UCSD-AML1 (cell line): ENCODE measurements around the gene LTA4H.

Experiments used
- DNase-seq: peaks from one replicate; lab custom pipeline; 2025; ENCODE audit not compliant: unreplicated experiment; lab: John Stamatoyannopoulos, UW

The LTA4H gene

DNA sequence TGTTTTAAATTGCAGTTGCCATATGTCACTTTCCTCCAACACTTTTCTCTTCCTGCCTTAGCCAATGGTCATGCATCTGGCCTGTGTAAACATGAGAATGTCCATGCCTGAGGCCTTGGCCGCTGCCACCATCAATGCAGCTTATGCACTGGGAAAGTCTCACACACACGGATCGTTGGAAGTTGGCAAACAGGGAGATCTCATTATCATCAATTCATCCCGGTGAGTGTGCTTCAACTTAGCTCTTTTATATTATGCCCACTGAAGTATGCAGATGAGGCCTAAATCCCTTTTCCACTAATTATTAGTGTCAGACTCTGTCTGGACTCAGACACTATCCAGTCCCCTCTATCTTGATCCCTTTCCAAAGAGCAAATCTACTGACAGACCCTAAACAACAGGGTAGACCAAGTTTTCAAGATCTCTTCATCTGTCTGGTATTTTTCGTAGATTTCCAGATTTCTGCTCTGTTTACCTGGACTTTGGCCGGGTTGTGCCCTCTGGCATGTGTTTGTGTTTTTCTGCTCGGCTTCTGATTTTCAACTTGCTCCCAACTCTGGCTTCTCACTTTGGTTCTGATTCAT is 69.0 kb downstream of the LTA4H start:
- DNase-seq: no peak

DNA sequence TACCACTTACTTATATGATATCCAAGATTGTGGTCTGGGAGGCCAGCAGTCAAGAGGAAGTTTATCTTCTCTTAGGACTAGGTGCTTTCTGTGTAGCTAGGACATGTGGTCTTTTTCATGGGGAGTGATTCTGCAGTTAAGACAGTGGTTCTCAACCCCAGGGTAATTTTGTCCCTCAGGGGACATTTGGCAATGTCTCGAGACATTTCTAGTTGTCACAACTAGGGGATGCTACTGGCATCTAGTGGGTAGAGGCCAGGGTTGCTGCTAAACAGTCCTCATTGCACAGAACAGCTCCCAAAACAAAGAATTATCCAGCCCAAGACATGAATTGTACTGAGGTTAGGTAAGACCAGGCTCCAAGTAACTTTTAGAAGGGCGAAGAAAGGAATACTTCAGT is 72.3 kb downstream of the LTA4H start:
- DNase-seq: no peak

DNA sequence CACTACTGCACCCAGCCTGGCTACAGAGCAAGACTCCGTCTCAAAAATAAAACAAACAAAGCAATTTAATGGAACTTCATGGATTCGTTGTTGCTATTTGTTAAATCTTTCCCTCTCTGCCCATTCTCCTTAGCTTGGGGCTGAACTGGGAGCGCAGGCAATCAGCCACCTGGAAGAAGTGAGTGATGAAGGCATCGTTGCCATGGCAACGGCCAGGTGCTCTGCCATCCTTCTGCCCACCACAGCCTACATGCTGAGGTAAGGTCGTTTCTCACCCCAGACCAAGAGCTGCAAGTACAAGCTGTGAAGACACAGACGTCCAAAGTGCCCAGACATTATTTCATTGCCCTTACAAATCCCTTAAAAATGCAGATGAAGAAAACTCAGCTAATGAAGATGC is 73.2 kb downstream of the LTA4H start:
- no peak for DNase-seq

DNA sequence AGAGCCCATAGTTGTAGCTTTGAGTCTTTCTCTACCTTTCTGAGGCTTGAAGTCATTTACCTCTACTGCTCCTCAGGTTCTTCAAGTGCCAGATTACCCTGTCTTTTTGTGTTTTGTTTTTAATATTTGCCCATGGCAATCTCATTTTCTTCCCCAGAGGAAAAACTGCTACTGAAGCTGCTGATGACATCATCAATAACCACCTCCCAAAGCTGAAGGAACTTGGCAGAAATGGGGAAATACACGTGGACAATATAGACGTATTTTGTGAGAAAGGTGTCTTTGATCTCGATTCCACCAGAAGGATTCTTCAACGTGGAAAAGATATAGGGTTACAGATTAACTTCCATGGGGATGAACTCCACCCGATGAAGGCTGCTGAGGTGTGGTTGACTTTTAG is 75.1 kb downstream of the LTA4H start:
- DNase-seq: no peak

DNA sequence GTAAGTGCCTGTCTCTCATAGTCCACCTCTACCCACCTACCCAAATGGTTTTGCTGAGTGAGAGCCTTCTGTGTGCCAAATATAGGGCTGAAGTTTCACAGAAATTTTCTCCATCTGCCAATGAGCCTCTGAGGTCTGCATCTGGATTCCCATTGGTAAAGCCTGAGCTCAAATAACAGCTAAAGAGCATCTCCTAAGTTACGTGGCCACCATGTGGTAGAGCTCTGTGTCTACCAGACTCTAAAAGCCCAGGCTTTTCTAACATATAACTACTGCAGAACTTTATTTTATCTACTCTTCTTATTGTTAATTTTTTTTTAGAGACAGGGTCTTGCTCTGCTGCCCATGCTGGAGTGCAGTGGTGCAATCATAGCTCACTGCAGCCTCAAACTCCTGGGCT is 76.3 kb downstream of the LTA4H start:
- DNase-seq: no peak

DNA sequence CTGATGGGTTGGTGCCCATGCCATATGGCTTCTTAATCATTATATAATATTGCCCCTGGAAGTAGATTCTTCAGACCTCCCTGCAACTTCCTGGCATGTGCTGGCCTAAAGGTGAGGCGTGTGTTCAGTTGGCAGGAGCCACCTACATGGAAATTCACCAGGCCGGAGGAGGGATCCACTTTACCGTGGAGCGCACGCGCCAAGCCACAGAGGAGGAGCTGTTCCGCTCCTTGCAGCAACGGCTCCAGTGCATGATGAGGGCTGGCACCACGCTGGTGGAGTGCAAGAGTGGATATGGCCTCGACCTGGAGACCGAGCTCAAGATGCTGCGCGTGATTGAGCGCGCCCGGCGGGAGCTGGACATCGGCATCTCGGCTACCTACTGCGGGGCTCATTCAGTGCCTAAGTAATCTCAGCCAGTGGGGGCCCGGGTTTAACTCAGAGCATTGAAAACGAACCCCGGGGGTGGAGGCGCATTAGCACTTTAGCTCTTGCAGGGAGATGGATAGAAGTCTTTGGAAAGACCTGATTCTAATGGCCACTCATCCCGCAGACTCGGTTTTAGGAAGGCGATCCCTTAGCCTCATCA is 78.7 kb downstream of the LTA4H start:
- DNase-seq: no peak

DNA sequence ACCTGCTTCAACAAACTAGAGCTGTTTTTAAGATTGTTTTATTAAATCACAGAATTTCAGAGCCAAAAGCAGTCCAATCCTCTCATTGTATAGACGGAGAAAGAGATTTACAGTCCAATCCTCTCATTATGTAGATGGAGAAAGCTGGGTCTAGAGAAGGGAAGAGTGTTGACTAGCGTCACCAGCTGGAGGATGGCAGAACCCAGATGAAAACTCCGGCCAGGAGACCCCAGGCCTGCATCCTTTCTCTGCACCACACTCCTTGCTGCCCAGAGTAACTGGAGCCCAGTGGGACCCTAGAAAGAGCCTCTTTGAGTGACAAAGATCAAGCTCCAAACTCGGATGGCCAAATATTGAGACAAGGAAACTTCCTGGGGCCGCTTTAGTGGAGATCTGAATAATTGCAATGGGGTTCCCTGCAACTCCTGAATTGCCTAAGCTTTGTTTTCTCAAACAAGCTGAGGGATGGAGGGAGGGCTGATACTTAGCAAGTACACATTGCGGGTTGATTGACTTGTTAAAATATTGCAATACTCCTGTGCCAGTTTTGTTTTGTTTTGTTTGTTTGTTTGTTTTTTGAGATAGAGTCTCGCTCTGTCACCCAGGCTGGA is 79.7 kb downstream of the LTA4H start:
- no peak for DNase-seq

DNA sequence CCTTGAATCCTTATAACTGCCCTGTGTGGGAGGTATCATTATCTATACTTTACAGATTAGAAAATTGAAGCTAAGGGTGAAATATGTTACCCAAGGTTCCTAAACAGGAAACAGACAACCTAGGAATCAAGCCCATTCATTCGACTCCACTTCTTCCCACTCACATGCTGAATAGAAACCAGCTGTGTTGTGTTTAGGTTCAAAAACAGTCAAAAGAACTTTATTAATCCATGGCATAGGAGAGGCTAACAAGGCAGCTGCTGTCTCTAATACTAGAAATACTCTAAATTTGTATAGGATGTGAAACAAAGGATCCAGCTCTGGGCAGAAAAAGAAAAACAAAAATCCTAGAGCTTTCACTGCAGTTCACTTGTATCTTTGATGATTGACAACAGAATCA is 82.4 kb downstream of the LTA4H start:
- no peak for DNase-seq

DNA sequence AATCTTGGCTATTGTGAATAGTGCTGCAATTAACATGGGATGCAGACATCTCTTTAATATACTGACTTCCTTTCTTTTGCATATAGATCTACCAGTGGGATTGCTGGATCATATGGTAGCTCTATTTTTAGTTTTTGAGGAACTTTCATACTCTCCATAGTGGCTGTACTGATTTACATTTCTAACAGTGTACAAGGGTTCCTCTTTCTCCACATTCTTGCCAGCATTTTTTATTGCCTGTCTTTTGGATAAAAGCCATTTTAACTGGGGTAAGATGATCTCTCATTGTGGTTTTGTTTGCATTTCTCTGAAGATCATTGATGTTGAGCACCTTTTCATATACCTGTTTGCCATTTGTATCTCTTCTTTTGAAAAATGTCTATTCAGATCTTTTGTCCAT is 83.9 kb downstream of the LTA4H start:
- no peak for DNase-seq
